Endothelial cell of umbilical vein (primary cell): Measurements from ENCODE around the gene SERF2. TPM values are rescaled to one million over a fixed set of nuclear protein-coding genes. Genes with fewer than 3 reads are reported as not detected.
"Not testable (repeated sequence)": the region's sequence is repeated elsewhere in the genome, so short reads cannot be mapped to it uniquely, and the experiment has no call there.

ENCODE experiments used
- BruUV-seq: library from RNA; stranded (reverse); fragments of 400-500 nt; replicated peaks from 2 replicates; lab custom pipeline; 2021; lab: Mats Ljungman, UMichigan
- CTCF ChIA-PET: fragments of 300-600, 350-600 bp; sonication (Branson Sonifier 250); formaldehyde crosslinking; loops from one replicate; lab custom pipeline; 2021; ENCODE audit warnings: antibody characterized with exemption, inconsistent platforms; lab: Charles Lee
- POLR2A ChIA-PET: fragments of 300-600, 350-600 bp; sonication (Branson Sonifier 250); formaldehyde crosslinking; loops from one replicate; lab custom pipeline; 2021; ENCODE audit warnings: antibody characterized with exemption, inconsistent platforms; lab: Charles Lee
- DNase-seq: peaks from one replicate; pipeline ENCODE4 v3.0.0-alpha.2; 2011; ENCODE audit warnings: low read depth, low spot score
- FAIRE-seq: peaks from 2 replicates; lab custom pipeline; 2011; peaks lifted over from hg19 to GRCh38; lab: Jason Lieb, UNC
- H2AFZ ChIP-seq: 2 replicates; pipeline ENCODE4 v1.6.0; 2012; ENCODE audit warnings: low read depth, low read length, control low read depth, inconsistent platforms
- H3K27ac ChIP-seq: 2 replicates; pipeline ENCODE4 v1.5.1; 2011; ENCODE audit warnings: low read depth, mild to moderate bottlenecking, control low read depth, low read length, moderate library complexity; ENCODE audit not compliant: insufficient read depth
- H3K27me3 ChIP-seq, 2 experiments: 2 replicates each; pipeline versions ENCODE4 v1.6.0 to v1.6.1; 2011; ENCODE audit warnings: low read length in 2 of 2, mixed read lengths in 1 of 2; ENCODE audit not compliant: control insufficient read depth in 2 of 2, insufficient read depth in 2 of 2
- H3K36me3 ChIP-seq, 2 experiments: 2 replicates in 1 of 2; 3 replicates in 1 of 2; pipeline ENCODE4 v1.5.1; 2011; ENCODE audit warnings: low read length in 2 of 2, mild to moderate bottlenecking in 1 of 2, moderate library complexity in 1 of 2; ENCODE audit not compliant: control insufficient read depth in 2 of 2, insufficient read depth in 2 of 2; ENCODE audit errors: extremely low read depth in 1 of 2
- H3K4me1 ChIP-seq: 3 replicates; pipeline ENCODE4 v1.5.1; 2011; ENCODE audit warnings: mild to moderate bottlenecking, low read length; ENCODE audit not compliant: control insufficient read depth, insufficient read depth; ENCODE audit errors: extremely low read depth
- H3K4me2 ChIP-seq: 2 replicates; pipeline ENCODE4 v1.6.1; 2011; ENCODE audit warnings: low read length, control low read depth, mixed read lengths; ENCODE audit not compliant: insufficient read depth
- H3K4me3 ChIP-seq, 3 experiments: fragments of 200-600 bp in 1 of 3; sonication (generic), shearing (Covaris generic) in 1 of 3; replicated peaks in 1 of 3; 2 replicates each; pipeline ENCODE4 v1.5.1; 2011 to 2016; ENCODE audit warnings: control low read depth in 3 of 3, low read length in 3 of 3, mild to moderate bottlenecking in 2 of 3, inconsistent platforms in 1 of 3, low read depth in 1 of 3, moderate library complexity in 1 of 3; ENCODE audit not compliant: insufficient read depth in 1 of 3
- H3K79me2 ChIP-seq: 2 replicates; pipeline ENCODE4 v1.6.0; 2012; ENCODE audit warnings: low read length, inconsistent platforms; ENCODE audit not compliant: control insufficient read depth, insufficient read depth
- H3K9ac ChIP-seq: replicated peaks from 2 replicates; pipeline ENCODE3; 2011; ENCODE audit warnings: low read length, control low read depth; ENCODE audit not compliant: insufficient read depth; ENCODE audit errors: extremely low read depth
- H3K9me1 ChIP-seq: replicated peaks from 3 replicates; pipeline ENCODE4 v1.6.0; 2011; ENCODE audit warnings: mild to moderate bottlenecking, low read length; ENCODE audit not compliant: control insufficient read depth, insufficient read depth; ENCODE audit errors: extremely low read depth
- H3K9me3 ChIP-seq: replicated peaks from 2 replicates; pipeline ENCODE4 v1.5.1; 2012; ENCODE audit warnings: low read length, inconsistent platforms; ENCODE audit not compliant: control insufficient read depth, insufficient read depth
- H4K20me1 ChIP-seq: replicated peaks from 2 replicates; pipeline ENCODE3; 2011; ENCODE audit warnings: mild to moderate bottlenecking, low read length; ENCODE audit not compliant: control insufficient read depth, insufficient read depth; ENCODE audit errors: extremely low read depth
- EZH2 ChIP-seq: IDR thresholded peaks from 2 replicates; pipeline ENCODE4 v1.6.1; 2012; ENCODE audit warnings: borderline replicate concordance, low read depth, mild to moderate bottlenecking, moderate library complexity, low read length, inconsistent platforms; ENCODE audit not compliant: severe bottlenecking
- FOS ChIP-seq: IDR thresholded peaks from 2 replicates; pipeline ENCODE4 v1.6.1; 2011; ENCODE audit warnings: mild to moderate bottlenecking, low read length, moderate library complexity, borderline replicate concordance; ENCODE audit not compliant: insufficient read depth
- GATA2 ChIP-seq: IDR thresholded peaks from 2 replicates; pipeline ENCODE4 v1.7.0; 2011; ENCODE audit warnings: low read depth, mild to moderate bottlenecking, moderate library complexity, mixed read lengths, low read length; ENCODE audit not compliant: insufficient read length, insufficient read depth
- JUN ChIP-seq: IDR thresholded peaks from 2 replicates; pipeline ENCODE4 v1.6.1; 2011; ENCODE audit warnings: borderline replicate concordance, low read depth; ENCODE audit not compliant: insufficient read length, insufficient read depth
- MAX ChIP-seq: IDR thresholded peaks from 2 replicates; pipeline ENCODE4 v1.6.1; 2011; ENCODE audit not compliant: insufficient read depth, insufficient read length
- MYC ChIP-seq: IDR thresholded peaks from one replicate; pipeline ENCODE4 v1.6.1; 2011; ENCODE audit warnings: mild to moderate bottlenecking, low read depth, low read length
- POLR2A ChIP-seq: IDR thresholded peaks from 2 replicates; pipeline ENCODE4 v1.6.1; 2012; ENCODE audit warnings: low read depth, mild to moderate bottlenecking, control low read depth, low read length
- POLR2AphosphoS5 ChIP-seq: IDR thresholded peaks from 2 replicates; pipeline ENCODE4 v1.6.1; 2012; ENCODE audit warnings: low read depth, mild to moderate bottlenecking, control low read depth, low read length, moderate library complexity; ENCODE audit not compliant: insufficient read depth
- dilution Hi-C: fragments of 300-500 bp; cut with MboI; formaldehyde crosslinking; loops from one replicate; pipeline ENCODE4 v1.15.0; 2019; ENCODE audit warnings: low sequenced_read_pairs; ENCODE audit not compliant: extremely low pct_ligation_motif_present
- intact Hi-C: fragments of 100-400 bp; cut with micrococcal nuclease; formaldehyde crosslinking; loops from one replicate; pipeline ENCODE4 v1.10.0; 2022
- polyA plus RNA-seq, 4 experiments: library from polyadenylated mRNA; depleted of rRNA in 3 of 4; stranded (reverse) in 3 of 4; unstranded in 1 of 4; fragments of >200 nt; gene quantifications; 2 replicates each; pipeline versions ENCODE4 v1.2.1 to v1.2.3, GENCODE V29; 2011 to 2012; ENCODE audit warnings: missing spikeins in 1 of 4
- total RNA-seq: library from RNA; stranded (reverse); gene quantifications from 2 replicates; pipeline ENCODE4 v1.2.3, GENCODE V29; 2021
- TF ChIP-seq, protein P1 (sequence below), 2 donors: IDR thresholded peaks; 1 replicate in 1 of 2; 2 replicates in 1 of 2; pipeline ENCODE4 v1.5.1; 2011; ENCODE audit warnings: low read length in 2 of 2, mild to moderate bottlenecking in 2 of 2, moderate library complexity in 2 of 2, control low read depth in 1 of 2, inconsistent platforms in 1 of 2, low read depth in 1 of 2; ENCODE audit not compliant: insufficient read depth in 1 of 2; ENCODE audit errors: extremely low read depth in 1 of 2

Gene SERF2
- total and polyA plus RNA-seq, 2 donors (not counting 3 experiments of a cell fraction or from before 2014, with no cell fraction given), result 970 to 1,481 TPM

DNA sequence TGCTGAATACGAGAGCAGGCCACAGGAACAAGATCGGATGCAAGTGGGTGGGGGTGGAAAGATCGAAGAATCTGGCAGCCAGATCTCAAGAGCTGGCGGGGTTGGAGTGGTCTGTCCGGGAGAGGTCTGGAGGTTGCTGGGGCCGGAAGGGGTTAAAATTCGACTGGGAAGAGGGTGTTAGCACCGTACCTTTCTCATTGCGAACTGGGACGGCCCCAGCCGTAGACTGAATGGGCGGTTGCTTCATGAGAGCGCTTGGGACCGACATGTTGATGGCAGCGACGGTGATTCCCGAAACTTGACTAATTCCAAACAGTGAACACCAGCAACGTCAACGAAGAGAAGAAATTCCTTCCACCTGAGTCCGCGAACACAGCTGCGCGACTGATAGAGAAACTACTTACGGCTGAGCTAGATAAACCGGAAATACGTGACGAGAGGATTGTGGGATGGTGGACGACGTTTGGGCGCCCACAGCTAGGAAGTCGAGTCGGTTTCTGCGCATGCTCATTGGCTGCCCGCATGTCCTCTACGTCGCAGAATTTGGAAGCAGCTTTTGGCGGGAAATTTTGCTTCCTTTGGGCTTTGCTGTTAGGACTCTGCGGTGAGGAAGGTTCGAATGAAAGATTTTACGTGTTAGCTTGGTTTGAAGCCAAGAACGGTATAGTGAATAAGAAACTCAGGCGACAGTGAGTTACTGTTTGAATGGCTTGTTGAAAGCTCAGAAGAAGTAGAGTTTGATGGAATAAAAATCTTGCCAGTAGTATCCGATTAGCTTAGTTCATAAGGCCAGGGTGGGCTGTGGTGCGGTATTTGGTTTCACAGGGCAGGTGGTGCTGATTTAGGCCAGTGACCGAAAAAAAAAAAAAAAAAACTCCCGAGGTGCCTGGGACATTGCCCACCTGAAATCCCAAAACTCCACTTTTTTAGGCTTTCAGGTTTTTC lies 32.5 kb downstream of the SERF2 start, which contains the start of gene MFAP1:
TSS of gene MFAP1 (minus strand) at position 389 of the 945 bp plus-strand sequence. CDS start at position 268, 121 bp downstream.
- Histone ChIP-seq H2AFZ (peak within 1 kb of the TSS; percentile 52), H3K4me2 (peak within 1 kb of the TSS; percentile 47), H3K9me1 (no peaks in the 10 kb centered on the region), H3K36me3 (no peaks in the 10 kb centered on the region), H3K27me3 (no peaks in the 10 kb centered on the region), H3K9me3 (no peaks in the 10 kb centered on the region), H4K20me1 (no peaks in the 10 kb centered on the region), H3K27ac (peak within 1 kb of the TSS; percentile 77), H3K79me2 (peaks cover 64% of the 10 kb centered on the region), H3K4me3 (peak within 1 kb of the TSS; percentile 43 to 91 (median 86)), H3K9ac (peak within 1 kb of the TSS; percentile 92), H3K4me1 (peaks cover 22% of the 10 kb centered on the region)
- BruUV-seq, result TSS peak; percentile 88
- FAIRE-seq (peak; percentile 100), DNase-seq (peak; percentile 97)
- ChIA-PET POLR2A (interaction anchor here (0.5 to 0.9 kb wide), 4 partner anchors 15 to 451 kb away, joined by 3 to 7 read pairs (median 4); partner anchors contain the start of genes HYPK and SERINC4), CTCF (interaction anchor here (0.7 to 1.6 kb wide), 4 partner anchors 13 to 722 kb away, joined by 3 to 7 read pairs (median 3); no protein-coding TSS in a partner anchor)
- no peak for TF ChIP-seq FOS
- no peak for TF ChIP-seq GATA2
- TF ChIP-seq MYC, result no peak
- TF ChIP-seq, protein P1, sequence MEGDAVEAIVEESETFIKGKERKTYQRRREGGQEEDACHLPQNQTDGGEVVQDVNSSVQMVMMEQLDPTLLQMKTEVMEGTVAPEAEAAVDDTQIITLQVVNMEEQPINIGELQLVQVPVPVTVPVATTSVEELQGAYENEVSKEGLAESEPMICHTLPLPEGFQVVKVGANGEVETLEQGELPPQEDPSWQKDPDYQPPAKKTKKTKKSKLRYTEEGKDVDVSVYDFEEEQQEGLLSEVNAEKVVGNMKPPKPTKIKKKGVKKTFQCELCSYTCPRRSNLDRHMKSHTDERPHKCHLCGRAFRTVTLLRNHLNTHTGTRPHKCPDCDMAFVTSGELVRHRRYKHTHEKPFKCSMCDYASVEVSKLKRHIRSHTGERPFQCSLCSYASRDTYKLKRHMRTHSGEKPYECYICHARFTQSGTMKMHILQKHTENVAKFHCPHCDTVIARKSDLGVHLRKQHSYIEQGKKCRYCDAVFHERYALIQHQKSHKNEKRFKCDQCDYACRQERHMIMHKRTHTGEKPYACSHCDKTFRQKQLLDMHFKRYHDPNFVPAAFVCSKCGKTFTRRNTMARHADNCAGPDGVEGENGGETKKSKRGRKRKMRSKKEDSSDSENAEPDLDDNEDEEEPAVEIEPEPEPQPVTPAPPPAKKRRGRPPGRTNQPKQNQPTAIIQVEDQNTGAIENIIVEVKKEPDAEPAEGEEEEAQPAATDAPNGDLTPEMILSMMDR (IDR thresholded peaks at IDR 0.05; ENCODE audit: extremely low read depth in 1 of 2, insufficient read depth in 1 of 2, low read depth in 1 of 2, low read length in 2 of 2), result no peak
- TF ChIP-seq EZH2, result no peak
- TF ChIP-seq POLR2A, result peak; percentile 97
- no peak for TF ChIP-seq JUN
- peak; percentile 96 for TF ChIP-seq POLR2AphosphoS5
- peak; percentile 80 for TF ChIP-seq MAX
- intact Hi-C loops, result loop anchor here (1.0 kb wide), 1 partner anchor 32 kb away; the partner anchor contains the start of gene SERF2
- dilution Hi-C loops, result no loop called here

- H3K9me3 ChIP-seq, H3K27ac ChIP-seq, POLR2A ChIA-PET, DNase-seq, H2AFZ ChIP-seq, H3K36me3 ChIP-seq, dilution Hi-C loops, H3K9me1 ChIP-seq, H3K4me3 ChIP-seq, intact Hi-C loops, H3K27me3 ChIP-seq, FAIRE-seq, BruUV-seq, H3K9ac ChIP-seq, H4K20me1 ChIP-seq, H3K4me2 ChIP-seq: not testable (repeated sequence)
- CTCF ChIA-PET, result interaction anchor here (1.6 kb wide), 1 partner anchor 721 kb away, joined by 3 read pairs; no protein-coding TSS in a partner anchor
- peaks cover 22% of the 10 kb centered on the region for H3K4me1 ChIP-seq
- peaks cover 61% of the 10 kb centered on the region for H3K79me2 ChIP-seq
Measured at GRCh38 chr15:43825305-43825704, 33.2 kb downstream of the SERF2 start.
